Measurements from ENCODE around the gene FKBP8.

DNA sequence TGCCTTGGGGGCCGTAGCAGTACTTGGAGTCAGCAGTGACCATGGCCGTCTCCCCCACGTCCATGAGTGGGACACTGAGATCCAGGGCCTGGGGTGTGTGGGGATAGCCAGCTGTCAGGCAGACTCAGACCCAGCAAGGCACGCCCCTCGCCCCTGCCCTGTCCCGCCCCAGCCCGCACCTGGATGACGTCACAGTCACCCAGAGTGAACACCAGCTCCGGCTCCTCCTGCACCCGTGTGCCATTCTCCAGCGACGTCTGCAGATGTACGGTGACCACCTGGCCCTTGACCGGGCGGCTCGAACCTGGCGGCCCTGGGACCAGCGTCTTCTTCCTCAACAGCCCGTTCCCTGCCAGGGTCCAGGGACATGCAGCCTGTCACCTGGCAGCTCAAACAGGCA lies 4.0 kb downstream of the FKBP8 start:
- TF ChIP-seq, protein P1, sequence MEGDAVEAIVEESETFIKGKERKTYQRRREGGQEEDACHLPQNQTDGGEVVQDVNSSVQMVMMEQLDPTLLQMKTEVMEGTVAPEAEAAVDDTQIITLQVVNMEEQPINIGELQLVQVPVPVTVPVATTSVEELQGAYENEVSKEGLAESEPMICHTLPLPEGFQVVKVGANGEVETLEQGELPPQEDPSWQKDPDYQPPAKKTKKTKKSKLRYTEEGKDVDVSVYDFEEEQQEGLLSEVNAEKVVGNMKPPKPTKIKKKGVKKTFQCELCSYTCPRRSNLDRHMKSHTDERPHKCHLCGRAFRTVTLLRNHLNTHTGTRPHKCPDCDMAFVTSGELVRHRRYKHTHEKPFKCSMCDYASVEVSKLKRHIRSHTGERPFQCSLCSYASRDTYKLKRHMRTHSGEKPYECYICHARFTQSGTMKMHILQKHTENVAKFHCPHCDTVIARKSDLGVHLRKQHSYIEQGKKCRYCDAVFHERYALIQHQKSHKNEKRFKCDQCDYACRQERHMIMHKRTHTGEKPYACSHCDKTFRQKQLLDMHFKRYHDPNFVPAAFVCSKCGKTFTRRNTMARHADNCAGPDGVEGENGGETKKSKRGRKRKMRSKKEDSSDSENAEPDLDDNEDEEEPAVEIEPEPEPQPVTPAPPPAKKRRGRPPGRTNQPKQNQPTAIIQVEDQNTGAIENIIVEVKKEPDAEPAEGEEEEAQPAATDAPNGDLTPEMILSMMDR (IDR thresholded peaks at IDR 0.05) = no peak
- TF ChIP-seq POLR2A (IDR thresholded peaks at IDR 0.05) = no peak

Measured in sigmoid colon (tissue), 3 donors.